HG02798 (cell line): ENCODE measurements around the gene EEF1E1.

ENCODE experiments used
- ATAC-seq: cut with Tn5 transposase; IDR thresholded peaks from one replicate; pipeline ENCODE4 v1.9.1; 2021; ENCODE audit warnings: mild to moderate bottlenecking; ENCODE audit not compliant: unreplicated experiment, poor library complexity

The EEF1E1 gene

GRCh38 chr6:8102122-8102958, at the start of gene EEF1E1:
TSS of gene EEF1E1 (minus strand) at chr6:8102548. CDS start at chr6:8102521, 27 bp downstream.
- ATAC-seq = peak; percentile 99

GRCh38 chr6:8149350-8149749, 47.0 kb upstream of the EEF1E1 start:
- no peak for ATAC-seq

GRCh38 chr6:8143945-8144344, 41.6 kb upstream of the EEF1E1 start:
- ATAC-seq = no peak

GRCh38 chr6:8139451-8139850, 37.1 kb upstream of the EEF1E1 start:
- no peak for ATAC-seq

GRCh38 chr6:8137529-8137939, 35.2 kb upstream of the EEF1E1 start:
- no peak for ATAC-seq

- ATAC-seq = no peak
Observed at GRCh38 chr6:8135276-8135675, 32.9 kb upstream of the EEF1E1 start.

- no peak for ATAC-seq
Observed at GRCh38 chr6:8132130-8132529, 29.8 kb upstream of the EEF1E1 start.

- peak; percentile 81 for ATAC-seq
Observed at GRCh38 chr6:8131265-8131897, 29.0 kb upstream of the EEF1E1 start.

- no peak for ATAC-seq
Observed at GRCh38 chr6:8130399-8130798, 28.1 kb upstream of the EEF1E1 start.

- ATAC-seq = no peak
Observed at GRCh38 chr6:8123236-8123635, 20.9 kb upstream of the EEF1E1 start.

GRCh38 chr6:8114956-8115355, 12.6 kb upstream of the EEF1E1 start:
- ATAC-seq = no peak

- no peak for ATAC-seq
Observed at GRCh38 chr6:8113131-8113654, 10.8 kb upstream of the EEF1E1 start.

- ATAC-seq = no peak
Observed at GRCh38 chr6:8110725-8111124, 8.4 kb upstream of the EEF1E1 start.

- ATAC-seq = peak; percentile 75
Observed at GRCh38 chr6:8110117-8110721, 7.9 kb upstream of the EEF1E1 start.

- ATAC-seq = no peak
Observed at GRCh38 chr6:8108759-8109539, 6.6 kb upstream of the EEF1E1 start.

GRCh38 chr6:8108031-8108660, 5.8 kb upstream of the EEF1E1 start:
- no peak for ATAC-seq

GRCh38 chr6:8105791-8106190, 3.4 kb upstream of the EEF1E1 start:
- no peak for ATAC-seq

- no peak for ATAC-seq
Observed at GRCh38 chr6:8103726-8104125, 1.4 kb upstream of the EEF1E1 start.

- ATAC-seq = no peak
Observed at GRCh38 chr6:8100159-8100854, 2.0 kb downstream of the EEF1E1 start.
